GM12875 (cell line): ENCODE data around the gene PARP14.
"Not testable (repeated sequence)": the region's sequence is repeated elsewhere in the genome, so short reads cannot be mapped to it uniquely, and the experiment has no call there.

Experiments used
- H3K4me3 ChIP-seq: one replicate; pipeline ENCODE4 v1.5.1; 2011; ENCODE audit warnings: low read depth, low read length, control low read depth
- TF ChIP-seq, protein P1 (sequence below): IDR thresholded peaks from 2 replicates; pipeline ENCODE4 v1.5.1; 2011; ENCODE audit warnings: low read depth, mild to moderate bottlenecking, control low read depth, inconsistent platforms, low read length, moderate library complexity, borderline replicate concordance; ENCODE audit not compliant: insufficient read depth

PARP14 gene

DNA sequence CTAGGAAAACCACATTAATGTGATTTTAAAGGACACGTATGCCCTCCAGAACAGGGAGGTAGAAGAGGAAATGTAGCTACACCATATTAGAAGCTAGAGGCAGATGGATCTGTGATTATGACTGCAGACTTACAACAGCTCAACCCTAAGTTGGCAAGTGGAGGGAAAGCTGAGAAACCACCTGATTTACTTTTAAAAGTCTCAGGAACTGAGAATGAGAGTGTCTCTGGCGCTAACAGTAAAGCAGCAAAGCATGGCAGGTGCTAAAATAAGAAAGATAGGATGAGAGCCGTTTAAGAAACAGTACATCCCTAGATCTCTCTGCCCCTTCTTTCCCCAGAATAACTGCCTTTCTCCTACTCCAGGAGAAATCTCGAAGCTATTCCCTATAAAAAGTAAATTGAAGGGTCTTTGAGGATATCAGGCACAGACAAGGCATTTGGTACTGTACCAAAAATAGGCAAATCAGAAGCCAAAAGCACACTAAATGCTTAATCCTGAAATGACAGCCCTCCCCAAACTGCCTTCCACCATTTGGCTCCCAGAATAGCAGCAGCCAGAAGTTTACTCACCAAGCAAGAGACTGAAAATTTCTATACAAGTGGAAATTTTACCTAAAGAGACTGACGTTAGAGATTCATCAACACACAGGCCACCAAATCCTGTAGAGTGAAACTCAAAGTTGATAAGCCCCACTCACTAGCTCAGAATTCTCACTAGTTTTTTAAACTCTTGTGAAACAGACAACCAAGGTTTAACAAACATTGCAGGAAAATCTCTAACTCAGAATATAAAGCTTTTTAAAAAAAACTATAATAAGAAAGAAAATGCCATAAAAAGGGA lies 34.3 kb upstream of the PARP14 start:
- H3K4me3 ChIP-seq: no peak overlapping the region
- TF ChIP-seq, protein P1, sequence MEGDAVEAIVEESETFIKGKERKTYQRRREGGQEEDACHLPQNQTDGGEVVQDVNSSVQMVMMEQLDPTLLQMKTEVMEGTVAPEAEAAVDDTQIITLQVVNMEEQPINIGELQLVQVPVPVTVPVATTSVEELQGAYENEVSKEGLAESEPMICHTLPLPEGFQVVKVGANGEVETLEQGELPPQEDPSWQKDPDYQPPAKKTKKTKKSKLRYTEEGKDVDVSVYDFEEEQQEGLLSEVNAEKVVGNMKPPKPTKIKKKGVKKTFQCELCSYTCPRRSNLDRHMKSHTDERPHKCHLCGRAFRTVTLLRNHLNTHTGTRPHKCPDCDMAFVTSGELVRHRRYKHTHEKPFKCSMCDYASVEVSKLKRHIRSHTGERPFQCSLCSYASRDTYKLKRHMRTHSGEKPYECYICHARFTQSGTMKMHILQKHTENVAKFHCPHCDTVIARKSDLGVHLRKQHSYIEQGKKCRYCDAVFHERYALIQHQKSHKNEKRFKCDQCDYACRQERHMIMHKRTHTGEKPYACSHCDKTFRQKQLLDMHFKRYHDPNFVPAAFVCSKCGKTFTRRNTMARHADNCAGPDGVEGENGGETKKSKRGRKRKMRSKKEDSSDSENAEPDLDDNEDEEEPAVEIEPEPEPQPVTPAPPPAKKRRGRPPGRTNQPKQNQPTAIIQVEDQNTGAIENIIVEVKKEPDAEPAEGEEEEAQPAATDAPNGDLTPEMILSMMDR: no peak

DNA sequence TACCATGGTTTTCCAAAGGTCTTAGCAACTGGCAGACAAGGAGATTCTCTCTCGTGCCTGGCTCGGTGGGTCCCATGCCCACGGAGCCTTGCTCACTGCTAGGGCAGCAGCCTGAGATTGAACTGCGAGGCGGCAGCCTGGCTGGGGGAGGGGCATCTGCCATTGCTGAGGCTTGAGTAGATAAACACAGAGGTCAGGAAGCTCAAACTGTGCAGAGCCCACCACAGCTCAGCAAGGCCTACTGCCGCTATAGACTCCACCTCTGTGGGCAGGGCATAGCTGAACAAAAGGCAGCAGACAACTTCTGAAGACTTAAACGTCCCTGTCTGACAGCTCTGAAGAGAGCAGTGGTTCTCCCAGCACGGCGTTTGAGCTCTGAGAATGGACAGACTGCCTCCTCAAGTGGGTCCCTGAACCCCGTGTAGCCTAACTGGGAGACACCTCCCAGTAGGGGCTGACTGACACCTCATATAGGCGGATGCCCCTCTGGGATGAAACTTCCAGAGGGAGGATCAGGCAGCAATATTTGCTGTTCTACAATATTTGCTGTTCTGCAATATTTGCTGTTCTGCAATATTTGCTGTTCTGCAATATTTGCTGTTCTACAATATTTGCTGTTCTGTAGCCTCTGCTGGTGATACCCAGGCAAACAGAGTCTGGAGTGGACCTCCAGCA lies 29.3 kb upstream of the PARP14 start:
- not testable (repeated sequence) for H3K4me3 ChIP-seq

DNA sequence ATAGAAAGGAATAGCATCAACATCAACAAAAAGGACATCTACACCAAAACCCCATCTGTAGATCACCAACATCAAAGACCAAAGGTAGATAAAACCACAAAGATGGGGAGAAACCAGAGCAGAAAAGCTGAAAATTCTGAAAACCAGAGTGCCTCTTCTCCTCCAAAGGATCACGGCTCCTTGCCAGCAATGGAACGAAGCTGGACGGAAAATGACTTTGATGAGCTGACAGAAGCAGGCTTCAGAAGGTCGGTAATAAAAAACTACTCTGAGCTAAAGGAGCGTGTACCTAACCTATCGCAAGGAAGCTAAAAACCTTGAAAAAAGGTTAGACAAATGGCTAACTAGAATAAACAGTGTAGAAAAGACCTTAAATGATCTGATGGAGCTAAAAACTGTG lies 28.7 kb upstream of the PARP14 start:
- not testable (repeated sequence) for H3K4me3 ChIP-seq

DNA sequence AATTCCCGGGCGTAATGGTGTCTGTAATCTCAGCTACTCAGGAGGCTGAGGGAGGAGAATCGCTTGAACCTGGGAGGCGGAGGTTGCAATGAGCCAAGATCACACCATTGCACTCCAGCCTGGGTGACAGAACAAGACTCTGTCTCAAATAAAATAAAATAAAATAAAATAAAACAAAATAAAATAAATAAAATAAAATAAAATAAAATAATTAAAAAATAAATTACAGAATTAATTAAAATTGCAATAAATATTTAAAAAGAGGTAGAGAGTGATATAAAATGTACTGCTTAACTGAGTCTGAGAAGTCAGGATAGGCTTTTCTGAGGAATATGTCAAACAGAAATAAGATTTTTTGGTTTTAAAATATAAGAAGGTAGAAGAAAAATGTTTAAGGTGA lies 22.3 kb upstream of the PARP14 start:
- not testable (repeated sequence) for H3K4me3 ChIP-seq

DNA sequence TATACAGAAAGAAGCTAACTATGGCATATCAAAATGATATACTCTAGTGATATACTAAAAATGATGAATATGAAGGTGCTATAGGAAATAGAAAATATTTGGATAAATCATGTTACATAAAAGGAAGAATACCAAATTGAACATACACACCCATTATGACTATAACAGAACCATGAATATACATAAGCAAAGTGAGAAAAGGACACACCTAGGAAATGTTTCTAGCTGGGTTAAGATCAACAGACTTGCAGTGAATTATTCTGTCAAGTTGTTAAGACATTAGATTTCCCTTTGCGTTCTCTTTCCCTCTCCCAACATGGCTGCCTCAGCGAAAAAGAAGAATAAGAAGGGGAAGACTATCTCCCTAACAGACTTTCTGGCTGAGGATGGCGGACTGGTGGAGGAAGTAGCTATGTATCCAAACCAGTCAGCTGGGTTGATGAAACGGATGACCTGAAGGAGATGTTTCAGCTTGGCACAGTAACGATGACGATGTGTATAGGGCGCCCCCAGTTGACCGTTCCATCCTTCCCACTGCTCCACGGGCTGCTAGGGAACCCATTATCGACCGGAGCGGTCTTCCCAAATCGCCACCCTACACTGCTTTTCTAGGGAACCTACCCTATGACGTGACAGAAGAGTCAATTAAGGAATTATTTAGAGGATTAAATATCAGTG lies 20.2 kb upstream of the PARP14 start:
- H3K4me3 ChIP-seq: no peak overlapping the region
- TF ChIP-seq, protein P1: no peak

DNA sequence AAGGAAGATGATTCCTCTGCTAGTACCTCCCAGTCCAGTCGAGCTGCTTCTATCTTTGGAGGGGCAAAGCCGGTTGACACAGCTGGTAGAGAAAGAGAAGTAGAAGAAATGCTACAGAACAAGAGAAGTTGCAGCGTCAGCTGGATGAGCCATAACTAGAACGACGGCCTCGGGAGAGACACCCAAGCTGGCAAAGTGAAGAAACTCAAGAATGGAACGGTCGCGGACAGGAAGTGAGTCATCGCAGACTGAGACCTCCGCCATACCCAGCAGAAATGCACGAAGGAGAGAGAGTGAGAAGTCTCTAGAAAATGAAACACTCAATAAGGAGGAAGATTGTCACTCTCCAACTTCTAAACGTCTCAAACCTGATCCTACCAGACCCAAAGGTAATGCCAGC lies 19.0 kb upstream of the PARP14 start:
- TF ChIP-seq, protein P1: no peak
- no peak overlapping the region for H3K4me3 ChIP-seq

DNA sequence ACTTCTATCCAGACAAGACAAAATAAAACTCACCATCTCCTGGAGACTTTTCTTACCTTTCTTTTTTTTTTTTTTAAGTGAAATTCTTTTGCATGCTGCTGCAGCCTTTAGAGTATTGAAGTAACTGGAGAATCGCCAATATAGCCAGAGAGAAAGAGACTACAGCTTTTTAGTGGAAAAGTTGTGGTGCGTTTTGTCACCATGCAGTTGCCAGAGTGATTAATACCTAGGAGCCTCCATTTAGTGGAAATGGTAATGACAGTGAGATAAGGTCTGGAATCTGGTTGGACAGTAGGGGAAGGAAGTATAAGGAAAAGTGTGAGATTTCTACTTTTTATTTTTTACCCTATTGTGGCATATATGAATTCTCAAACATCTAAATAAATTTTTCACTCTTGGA lies 18.1 kb upstream of the PARP14 start:
- TF ChIP-seq, protein P1: no peak

DNA sequence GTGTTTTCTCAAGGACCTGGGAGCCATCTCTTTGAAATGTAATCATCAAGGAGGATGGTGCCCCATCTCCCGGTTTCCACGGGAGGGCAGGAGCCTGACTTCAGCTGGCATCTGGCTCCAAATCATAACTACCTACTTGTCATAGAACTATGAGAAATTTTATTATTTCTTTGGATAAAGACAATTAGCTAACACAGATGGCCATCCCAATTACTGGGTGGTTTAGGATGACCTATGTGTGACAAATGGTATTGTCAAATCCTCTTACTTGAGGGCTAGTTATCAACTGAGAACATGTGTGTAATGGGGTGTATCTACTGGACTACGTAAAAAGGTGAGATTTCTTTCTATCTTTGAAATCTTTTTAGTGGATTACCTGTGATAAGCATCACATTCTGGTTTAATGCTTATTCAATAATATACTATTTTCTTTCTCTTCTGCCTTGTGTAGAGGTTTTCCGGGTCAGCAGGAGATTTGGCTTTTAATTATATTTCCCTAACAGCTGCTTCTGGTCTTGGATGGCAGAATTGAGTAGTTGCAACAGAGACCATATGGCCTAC lies 15.3 kb upstream of the PARP14 start:
- H3K4me3 ChIP-seq: no peak overlapping the region
- TF ChIP-seq, protein P1: no peak

More for the DNA sequence above, 18.1 kb upstream of the PARP14 start:
- H3K4me3 ChIP-seq: no peak overlapping the region
